IPS-NIHi11 (cell line): Measurements from ENCODE around the gene COL4A6.

Experiments
- DNase-seq: peaks from one replicate; pipeline ENCODE4 v3.0.0; 2012; ENCODE audit warnings: mixed read lengths, low spot score

The COL4A6 gene

DNA sequence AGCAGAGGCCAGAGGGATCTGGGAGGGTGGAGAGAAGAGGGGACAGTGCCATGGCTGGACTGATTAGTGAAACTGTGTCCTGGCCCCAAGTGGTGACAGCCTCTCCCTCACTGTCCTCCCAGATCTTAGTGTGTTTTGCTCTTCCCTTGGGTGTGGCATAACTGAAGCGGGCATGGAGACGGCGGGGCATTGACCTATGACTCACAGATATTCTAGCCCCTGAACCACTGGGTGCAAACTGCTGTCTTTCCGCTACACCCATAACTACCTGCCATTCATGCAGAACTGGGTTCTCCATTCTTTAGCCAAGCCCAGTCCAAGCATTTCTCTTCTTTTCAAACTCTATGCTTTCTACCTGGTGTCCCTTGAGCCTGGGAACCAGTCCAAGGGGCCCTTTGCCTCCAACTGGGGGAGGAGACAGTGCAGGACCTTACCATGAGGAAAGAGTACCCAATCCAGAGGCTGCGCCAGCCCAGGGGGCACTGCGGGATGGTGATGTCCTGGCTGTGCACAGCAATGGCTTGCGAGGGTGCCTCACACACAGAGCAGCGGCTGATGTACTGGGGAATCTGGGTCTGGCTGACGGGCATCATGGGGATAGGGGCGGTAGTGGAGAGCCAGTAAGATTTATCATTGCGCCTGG is 279.1 kb downstream of the COL4A6 start:
- DNase-seq: no peak

- no peak for DNase-seq
These were observed 280.6 kb downstream of the COL4A6 start for GRCh38 chrX:108157628-108158027.

- no peak for DNase-seq
These were observed 281.2 kb downstream of the COL4A6 start for GRCh38 chrX:108156934-108157466.

DNA sequence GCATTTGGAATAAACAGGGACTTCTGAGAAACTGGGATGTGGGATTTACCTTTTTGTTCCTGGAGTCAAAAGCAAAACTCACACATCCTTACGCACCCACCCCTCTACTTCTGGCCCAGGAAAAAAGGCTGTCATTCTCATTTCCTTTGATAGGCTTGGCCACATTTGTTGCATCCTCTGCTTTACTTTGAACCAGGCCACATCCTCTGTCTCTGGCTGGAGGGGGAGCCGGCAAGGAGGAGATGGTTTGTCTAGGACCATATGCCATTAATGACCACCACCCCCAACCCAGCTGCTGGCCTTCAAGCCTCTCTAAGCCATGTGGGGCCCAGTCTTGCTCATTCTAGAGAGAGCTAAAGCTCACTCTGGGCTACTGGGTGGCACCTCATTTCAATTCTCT is 282.1 kb downstream of the COL4A6 start:
- no peak for DNase-seq

GRCh38 chrX:108148524-108148923 is 289.7 kb downstream of the COL4A6 start:
- no peak for DNase-seq

DNA sequence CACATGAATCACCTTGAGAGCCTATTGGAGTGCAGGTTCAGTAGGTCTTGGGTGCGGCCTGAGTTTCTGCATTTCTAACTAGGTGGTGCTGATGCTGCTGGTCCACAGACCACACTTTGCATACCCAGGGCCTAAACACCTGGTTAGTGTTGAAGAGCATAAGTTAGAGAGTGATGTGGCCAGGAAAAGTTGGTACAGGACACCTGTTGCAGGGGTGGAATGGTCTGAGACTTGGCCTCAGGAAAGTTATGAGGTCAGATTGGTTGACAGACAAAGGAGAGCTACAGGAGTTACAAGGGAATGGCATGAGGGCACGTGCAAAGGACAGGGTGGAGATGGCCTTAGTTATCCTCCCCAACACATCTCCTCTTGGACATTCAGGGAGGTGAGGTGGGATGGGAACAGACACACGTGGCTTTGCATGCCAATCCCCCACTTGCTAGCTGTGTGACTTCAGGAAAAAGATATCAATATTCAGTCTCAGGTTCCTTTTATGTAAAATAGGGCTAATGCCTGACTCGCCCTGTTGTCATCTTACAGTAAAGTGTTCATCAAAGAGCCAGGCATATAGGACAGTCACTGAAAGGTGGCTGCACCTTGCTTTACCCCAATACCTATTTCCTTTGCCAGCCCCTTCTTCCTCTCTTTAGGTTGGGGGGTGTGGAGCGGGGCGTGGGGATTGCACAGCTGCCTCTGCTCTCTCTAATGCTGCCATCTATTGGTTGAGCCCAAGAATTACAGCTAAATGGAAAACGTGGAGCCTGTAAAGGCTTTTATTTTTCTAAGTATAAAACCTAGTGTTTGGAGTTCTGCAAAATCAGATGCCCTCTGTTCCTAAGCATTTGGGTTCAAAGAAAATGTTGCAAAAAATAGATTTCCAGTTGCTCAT is 299.2 kb downstream of the COL4A6 start:
- peak; percentile 23 for DNase-seq

- no peak for DNase-seq
These were observed 303.5 kb downstream of the COL4A6 start for GRCh38 chrX:108134724-108135123.

GRCh38 chrX:108132876-108133275 is 305.3 kb downstream of the COL4A6 start:
- no peak for DNase-seq

DNA sequence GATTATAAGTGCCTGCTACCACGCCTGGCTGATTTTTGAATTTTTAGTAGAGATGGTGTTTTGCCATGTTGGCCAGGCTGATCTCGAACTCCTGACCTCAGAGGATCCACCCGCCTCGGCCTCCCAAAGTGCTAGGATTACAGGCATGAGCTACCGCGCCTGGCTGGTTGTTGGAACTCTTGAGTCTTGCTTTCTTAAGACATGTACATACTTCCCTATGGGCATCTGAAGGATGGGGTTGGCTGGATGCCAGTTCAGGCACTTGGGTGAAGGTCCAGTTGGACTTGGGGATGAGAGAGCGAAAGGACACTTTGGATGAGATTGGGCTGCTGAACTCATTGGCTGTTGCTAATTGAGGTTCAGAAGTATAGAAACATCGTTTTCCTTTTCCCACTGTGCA is 306.2 kb downstream of the COL4A6 start:
- DNase-seq: no peak

DNA sequence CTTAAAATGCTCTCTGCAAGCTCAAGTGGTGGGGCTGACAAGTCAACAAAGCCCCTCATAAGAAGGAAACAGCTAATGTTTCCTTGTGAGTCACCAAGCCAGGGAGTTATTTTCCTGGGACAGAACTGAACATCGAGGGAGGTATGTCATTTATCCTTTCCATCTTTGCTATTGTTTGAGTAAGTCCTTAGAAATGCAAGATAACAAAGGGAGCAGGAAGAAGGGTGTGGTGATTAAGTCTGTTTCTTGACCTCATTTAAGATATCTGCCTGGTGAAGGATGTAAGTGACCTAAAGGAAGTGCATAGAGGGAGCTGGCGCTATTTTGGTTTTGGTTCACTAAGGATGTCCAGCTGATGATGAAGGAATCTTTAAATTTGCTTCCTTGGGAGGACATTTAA is 306.8 kb downstream of the COL4A6 start:
- no peak for DNase-seq

GRCh38 chrX:108130889-108131288 is 307.3 kb downstream of the COL4A6 start:
- DNase-seq: no peak

DNA sequence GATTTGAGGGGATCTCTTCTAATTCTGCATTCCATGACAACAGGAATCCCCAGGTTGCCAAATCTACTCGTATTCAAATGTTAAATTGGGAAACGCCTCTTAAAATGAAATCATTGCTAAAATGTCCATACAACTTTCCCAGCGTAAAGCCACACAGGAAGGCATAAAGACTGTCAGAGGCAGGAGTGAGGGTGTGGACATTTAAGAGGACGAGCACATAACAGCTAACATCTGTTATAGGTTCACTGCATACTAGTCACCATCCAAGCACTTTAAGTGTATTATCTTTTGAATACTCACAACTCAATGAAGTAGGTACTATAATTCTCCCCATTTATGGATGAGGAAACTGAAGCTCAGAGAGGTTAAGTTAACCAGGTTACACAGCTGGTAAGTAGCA is 311.1 kb downstream of the COL4A6 start:
- DNase-seq: no peak

GRCh38 chrX:108126661-108127060 is 311.6 kb downstream of the COL4A6 start:
- DNase-seq: no peak

GRCh38 chrX:108123591-108124366 is 314.4 kb downstream of the COL4A6 start:
- no peak for DNase-seq

GRCh38 chrX:108122748-108123147 is 315.5 kb downstream of the COL4A6 start:
- no peak for DNase-seq

GRCh38 chrX:108121291-108121690 is 316.9 kb downstream of the COL4A6 start:
- no peak for DNase-seq

DNA sequence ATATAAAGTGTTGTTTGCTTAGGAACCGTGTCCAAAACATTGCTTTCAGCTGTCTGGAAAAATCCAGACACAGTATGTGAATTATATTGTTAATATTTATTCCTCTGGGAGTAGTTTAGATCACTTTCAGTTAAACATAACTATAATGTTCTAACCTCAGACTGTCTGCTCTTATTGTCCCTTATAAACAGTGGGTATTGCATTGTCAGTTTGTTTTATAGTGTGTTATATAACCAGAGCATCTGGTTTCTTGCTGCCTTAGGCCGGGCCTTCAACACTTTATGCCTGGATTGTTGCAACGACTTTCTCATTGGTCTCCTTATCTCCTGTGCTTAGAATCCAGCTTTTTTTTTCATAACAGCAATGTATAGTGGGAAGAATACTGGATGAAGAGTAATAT is 320.2 kb downstream of the COL4A6 start:
- DNase-seq: no peak

DNA sequence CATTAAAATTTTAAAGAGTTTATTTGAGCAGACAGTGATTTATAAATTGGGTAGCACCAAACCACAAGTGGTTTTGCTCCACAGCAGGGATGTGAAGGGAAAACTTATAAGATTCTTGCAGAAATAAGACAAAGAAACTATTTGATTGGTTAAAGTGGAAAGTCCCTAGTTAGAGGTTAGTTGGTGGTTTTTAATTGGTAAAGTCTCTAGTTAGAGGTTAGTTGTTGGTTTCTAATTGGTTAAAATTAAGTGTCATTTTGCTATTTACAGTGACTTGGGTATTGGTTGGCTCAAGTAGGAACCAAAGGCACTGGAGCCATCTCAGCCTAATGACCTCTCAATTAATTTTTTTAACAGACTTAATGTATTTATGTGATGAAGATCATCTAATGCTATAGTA is 323.7 kb downstream of the COL4A6 start:
- DNase-seq: no peak
